Measurements from ENCODE around the gene GOSR2. TPM values are rescaled to one million over a fixed set of nuclear protein-coding genes. Genes with fewer than 3 reads are reported as not detected.

Gene GOSR2
- total and polyA plus RNA-seq, 2 of the 13 experiments (the other 11 are each of a cell fraction or from before 2014, with no cell fraction given) = 61.5 to 63.9 TPM

DNA sequence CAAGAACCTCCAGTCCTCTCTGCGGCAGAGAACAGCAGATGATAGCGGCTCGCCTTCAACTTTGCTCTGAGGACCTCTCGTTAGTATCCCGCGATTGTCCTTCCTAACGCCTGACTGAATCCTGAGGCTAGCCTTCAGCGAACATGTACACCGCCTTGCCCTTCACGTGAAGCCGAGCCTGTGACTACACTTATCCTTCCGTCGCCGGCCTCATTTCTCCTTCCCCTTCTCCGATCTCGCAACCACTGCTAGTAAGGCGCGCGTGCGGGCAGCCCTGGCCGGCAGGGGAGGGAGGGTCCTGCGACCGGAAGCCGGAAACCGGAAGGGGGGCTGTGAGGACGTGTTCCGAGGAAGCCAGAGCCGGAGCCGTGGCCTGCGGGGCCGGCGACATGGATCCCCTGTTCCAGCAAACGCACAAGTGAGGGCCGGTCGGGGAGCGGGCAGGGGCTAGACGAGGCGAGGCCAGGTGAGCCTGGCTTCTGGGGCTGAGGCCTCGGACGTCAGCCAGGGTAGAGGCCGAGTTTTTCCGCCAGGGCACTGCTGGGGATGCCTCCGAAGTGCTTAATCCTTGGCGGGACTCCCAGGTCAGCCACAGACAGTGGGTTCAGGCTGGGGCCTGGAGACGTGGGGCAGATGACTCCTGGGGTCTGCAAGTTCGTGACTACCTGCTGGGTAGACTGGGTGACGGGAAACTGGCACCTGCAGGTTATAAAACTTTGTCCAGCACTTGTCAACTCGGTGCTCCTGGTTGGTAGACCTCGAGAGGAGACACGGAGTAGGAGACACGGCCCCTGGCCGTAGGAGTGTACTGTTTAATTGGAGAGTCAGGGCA lies at the start of gene GOSR2 (continued):
- no peak; the same call in 1 of the 2 replicates for TF ChIP-seq ZBTB33 (CRISPR knock-in tag; IDR thresholded peaks at IDR 0.05)
- TF ChIP-seq TRIM22 (IDR thresholded peaks at IDR 0.05) = no peak
- peak; percentile 42 for TF ChIP-seq PCBP2 (optimal IDR thresholded peaks at IDR 0.05; ENCODE audit: low read depth, low read length, poor library complexity, severe bottlenecking)
- TF ChIP-seq ZSCAN22 (CRISPR knock-in tag; IDR thresholded peaks at IDR 0.05) = peak; percentile 65; the same call in 1 of the 2 replicates
- peak; percentile 98 for TF ChIP-seq ZNF280B (CRISPR knock-in tag; IDR thresholded peaks at IDR 0.05; ENCODE audit: borderline replicate concordance)
- no peak for TF ChIP-seq MBNL3 (CRISPR knock-in tag; conservative IDR thresholded peaks at IDR 0.05)
- TF ChIP-seq ZNF619 (CRISPR knock-in tag; IDR thresholded peaks at IDR 0.05) = peak; percentile 100
- no peak; the same call in 1 of the 2 replicates for TF ChIP-seq FOXP1 (IDR thresholded peaks at IDR 0.05)
- no peak for TF ChIP-seq FOXP1 (CRISPR knock-in tag; IDR thresholded peaks at IDR 0.05)
- TF ChIP-seq REPIN1 (CRISPR knock-in tag; IDR thresholded peaks at IDR 0.05; ENCODE audit: borderline replicate concordance, low read depth) = peak; percentile 99
- TF ChIP-seq NFRKB (IDR thresholded peaks at IDR 0.05) = no peak
- TF ChIP-seq ZNF7 (CRISPR knock-in tag; IDR thresholded peaks at IDR 0.05) = no peak
- TF ChIP-seq, protein P1, sequence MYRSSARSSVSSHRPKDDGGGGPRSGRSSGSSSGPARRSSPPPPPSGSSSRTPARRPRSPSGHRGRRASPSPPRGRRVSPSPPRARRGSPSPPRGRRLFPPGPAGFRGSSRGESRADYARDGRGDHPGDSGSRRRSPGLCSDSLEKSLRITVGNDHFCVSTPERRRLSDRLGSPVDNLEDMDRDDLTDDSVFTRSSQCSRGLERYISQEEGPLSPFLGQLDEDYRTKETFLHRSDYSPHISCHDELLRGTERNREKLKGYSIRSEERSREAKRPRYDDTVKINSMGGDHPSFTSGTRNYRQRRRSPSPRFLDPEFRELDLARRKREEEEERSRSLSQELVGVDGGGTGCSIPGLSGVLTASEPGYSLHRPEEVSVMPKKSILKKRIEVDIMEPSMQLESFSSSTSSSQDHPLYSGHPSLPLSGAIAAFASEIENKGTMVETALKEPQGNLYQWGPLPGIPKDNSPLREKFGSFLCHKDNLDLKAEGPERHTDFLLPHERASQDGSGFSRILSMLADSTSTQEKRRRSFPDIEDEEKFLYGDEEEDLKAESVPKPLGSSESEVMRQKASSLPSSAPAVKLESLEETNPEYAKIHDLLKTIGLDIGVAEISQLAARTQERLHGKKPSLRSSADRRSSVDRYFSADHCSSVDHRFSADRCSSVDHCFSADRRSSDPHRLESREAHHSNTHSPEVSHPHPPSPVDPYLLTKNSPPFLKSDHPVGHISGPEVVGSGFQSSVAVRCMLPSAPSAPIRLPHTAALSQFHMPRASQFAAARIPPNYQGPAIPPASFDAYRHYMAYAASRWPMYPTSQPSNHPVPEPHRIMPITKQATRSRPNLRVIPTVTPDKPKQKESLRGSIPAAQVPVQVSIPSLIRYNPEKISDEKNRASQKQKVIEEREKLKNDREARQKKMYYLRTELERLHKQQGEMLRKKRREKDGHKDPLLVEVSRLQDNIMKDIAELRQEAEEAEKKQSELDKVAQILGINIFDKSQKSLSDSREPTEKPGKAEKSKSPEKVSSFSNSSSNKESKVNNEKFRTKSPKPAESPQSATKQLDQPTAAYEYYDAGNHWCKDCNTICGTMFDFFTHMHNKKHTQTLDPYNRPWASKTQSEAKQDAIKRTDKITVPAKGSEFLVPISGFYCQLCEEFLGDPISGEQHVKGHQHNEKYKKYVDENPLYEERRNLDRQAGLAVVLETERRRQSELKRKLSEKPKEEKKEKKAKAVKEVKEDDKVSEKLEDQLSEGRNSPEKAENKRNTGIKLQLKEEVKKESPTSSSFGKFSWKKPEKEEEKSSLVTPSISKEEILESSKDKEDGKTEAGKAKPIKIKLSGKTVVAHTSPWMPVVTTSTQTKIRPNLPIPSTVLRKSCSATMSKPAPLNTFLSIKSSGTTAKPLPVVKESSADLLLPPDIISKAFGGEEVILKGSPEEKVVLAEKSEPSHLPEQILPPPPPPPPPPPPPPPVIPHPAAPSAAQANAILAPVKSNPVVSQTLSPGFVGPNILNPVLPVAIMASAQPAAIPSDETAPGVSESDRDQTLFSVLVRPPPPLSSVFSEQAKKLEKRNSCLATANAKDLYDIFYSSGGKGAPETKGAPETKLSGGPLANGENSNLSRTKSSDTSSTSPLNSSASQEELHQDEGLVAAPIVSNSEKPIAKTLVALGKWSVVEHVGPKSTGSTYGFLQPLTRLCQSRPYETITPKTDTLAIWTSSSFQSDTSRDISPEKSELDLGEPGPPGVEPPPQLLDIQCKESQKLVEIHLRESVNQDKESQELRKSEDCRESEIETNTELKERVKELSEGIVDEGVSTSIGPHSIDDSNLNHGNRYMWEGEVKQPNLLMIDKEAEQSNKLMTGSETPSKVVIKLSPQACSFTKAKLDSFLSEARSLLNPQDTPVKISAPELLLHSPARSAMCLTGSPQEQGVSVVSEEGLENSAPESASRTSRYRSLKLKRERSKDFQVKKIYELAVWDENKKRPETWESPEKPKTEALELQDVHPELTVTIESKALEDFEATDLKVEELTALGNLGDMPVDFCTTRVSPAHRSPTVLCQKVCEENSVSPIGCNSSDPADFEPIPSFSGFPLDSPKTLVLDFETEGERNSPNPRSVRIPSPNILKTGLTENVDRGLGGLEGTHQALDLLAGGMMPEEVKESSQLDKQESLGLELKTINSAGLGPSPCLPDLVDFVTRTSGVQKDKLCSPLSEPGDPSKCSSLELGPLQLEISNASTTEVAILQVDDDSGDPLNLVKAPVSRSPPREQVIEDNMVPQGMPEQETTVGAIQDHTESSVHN (CRISPR knock-in tag; IDR thresholded peaks at IDR 0.05) = peak; percentile 92
- TF ChIP-seq ZNF761 (CRISPR knock-in tag; conservative IDR thresholded peaks at IDR 0.05) = peak; percentile 55; the same call in 1 of the 2 replicates
- no peak for TF ChIP-seq ZNF484 (CRISPR knock-in tag; IDR thresholded peaks at IDR 0.05; ENCODE audit: borderline replicate concordance, low read depth)
- TF ChIP-seq TEAD3 (CRISPR knock-in tag; optimal IDR thresholded peaks at IDR 0.05; ENCODE audit: borderline replicate concordance) = peak; percentile 80
- no peak for TF ChIP-seq KAT2B (IDR thresholded peaks at IDR 0.05; ENCODE audit: borderline replicate concordance, low read depth, low read length)

All from HepG2 (cell line).